Liver (tissue), 3 donors: ENCODE data around the gene ITPKB.

Experiments
- CTCF ChIP-seq: fragments of 150-350 bp; IDR thresholded peaks from 2 replicates; pipeline ENCODE4 v1.5.1; 2017; ENCODE audit warnings: improper control_type of control experiment, low read depth, low read length; ENCODE audit not compliant: missing input control
- RAD21 ChIP-seq, 2 donors: IDR thresholded peaks; 2 replicates each; pipeline ENCODE4 v1.6.1; 2016; ENCODE audit warnings: antibody characterized with exemption in 2 of 2, mild to moderate bottlenecking in 2 of 2
- donor health status: healthy.
- donor health status: healthy.

GRCh38 chr1:226656201-226656600 lies 82.9 kb downstream of the ITPKB start:
- TF ChIP-seq CTCF = no peak
- no peak for TF ChIP-seq RAD21 (IDR thresholded peaks at IDR 0.05)
